OCI-LY3 (cell line): ENCODE measurements around the gene IRX3.

Source experiments
- CTCF ChIP-seq: fragments of 200-600, 300-600 bp; sonication (generic); IDR thresholded peaks from 2 replicates; pipeline ENCODE4 v1.5.1; 2014; ENCODE audit warnings: antibody characterized with exemption, low read length, low read depth
- EZH2phosphoT487 ChIP-seq: fragments of 200-600 bp; shearing (Covaris generic); IDR thresholded peaks from 2 replicates; pipeline ENCODE4 v1.6.1; 2018; ENCODE audit warnings: antibody characterized with exemption, mixed run types, low read depth

GRCh38 chr16:54331241-54332002 lies 44.8 kb upstream of the IRX3 start:
- no peak for TF ChIP-seq EZH2phosphoT487
- TF ChIP-seq CTCF: no peak
